Measurements from ENCODE around the gene ABCA8. TPM values are rescaled to one million over a fixed set of nuclear protein-coding genes. Genes with fewer than 3 reads are reported as not detected.
"Not testable (repeated sequence)": the region's sequence is repeated elsewhere in the genome, so short reads cannot be mapped to it uniquely, and the experiment has no call there.

ABCA8 gene
- total RNA-seq, 4 donors from 2014 or later: 43.6 to 76.6 (median 64.2) TPM

DNA sequence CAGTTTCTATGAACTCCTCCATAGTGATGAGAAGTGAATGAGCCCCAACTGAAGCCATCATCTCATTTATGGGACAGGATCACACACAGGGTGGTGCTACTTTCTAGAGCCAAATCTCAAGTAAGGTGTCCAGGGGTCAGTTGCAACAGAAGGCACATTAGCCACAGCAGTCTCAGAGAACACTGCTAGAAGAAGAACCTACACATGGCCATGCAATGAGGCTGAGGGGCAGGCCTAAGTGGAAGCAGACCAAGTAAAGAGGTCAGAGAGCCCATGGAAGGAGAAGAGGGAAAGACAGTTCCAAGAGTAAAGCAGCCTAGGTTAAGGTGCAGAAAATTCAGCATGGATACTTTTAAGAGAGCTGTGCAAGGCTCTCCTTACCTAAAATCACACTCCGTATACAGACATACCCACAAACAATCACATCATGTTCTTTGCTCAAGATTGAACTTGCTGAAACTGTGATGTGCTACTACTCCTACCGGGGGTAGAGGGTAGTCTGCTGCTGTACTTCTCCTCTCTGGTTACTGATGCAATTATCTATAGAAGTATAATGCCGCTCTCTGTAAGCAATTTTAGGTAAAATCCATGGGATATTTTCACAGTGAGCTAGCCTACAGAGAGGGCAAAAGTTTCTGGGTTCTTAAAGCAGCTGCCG, 1.7 kb downstream of the ABCA8 start:
- TF ChIP-seq POLR2A (IDR thresholded peaks at IDR 0.05; ENCODE audit: low read depth): no peak
- TF ChIP-seq EP300 (IDR thresholded peaks at IDR 0.05): no peak
- TF ChIP-seq, protein P1, sequence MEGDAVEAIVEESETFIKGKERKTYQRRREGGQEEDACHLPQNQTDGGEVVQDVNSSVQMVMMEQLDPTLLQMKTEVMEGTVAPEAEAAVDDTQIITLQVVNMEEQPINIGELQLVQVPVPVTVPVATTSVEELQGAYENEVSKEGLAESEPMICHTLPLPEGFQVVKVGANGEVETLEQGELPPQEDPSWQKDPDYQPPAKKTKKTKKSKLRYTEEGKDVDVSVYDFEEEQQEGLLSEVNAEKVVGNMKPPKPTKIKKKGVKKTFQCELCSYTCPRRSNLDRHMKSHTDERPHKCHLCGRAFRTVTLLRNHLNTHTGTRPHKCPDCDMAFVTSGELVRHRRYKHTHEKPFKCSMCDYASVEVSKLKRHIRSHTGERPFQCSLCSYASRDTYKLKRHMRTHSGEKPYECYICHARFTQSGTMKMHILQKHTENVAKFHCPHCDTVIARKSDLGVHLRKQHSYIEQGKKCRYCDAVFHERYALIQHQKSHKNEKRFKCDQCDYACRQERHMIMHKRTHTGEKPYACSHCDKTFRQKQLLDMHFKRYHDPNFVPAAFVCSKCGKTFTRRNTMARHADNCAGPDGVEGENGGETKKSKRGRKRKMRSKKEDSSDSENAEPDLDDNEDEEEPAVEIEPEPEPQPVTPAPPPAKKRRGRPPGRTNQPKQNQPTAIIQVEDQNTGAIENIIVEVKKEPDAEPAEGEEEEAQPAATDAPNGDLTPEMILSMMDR (IDR thresholded peaks at IDR 0.05): no peak
- no peak for TF ChIP-seq POLR2AphosphoS5 (IDR thresholded peaks at IDR 0.05)
- WGBS: 92% methylated on average over 4 of the region's 4 CpGs
- intact Hi-C loops (cut with DNase I): no loop called here
- DNase-seq (ENCODE audit: extremely low spot score): no peak
- H3K4me3 ChIP-seq: peak overlapping the region; percentile 36 to 52 (median 40)
- no peaks in the 10 kb centered on the region for H3K27me3 ChIP-seq
- H3K36me3 ChIP-seq: no peaks in the 10 kb centered on the region
- no peaks in the 10 kb centered on the region for H3K9me3 ChIP-seq
- peak overlapping the region in 1 of 4 donors; percentile 53 for H3K27ac ChIP-seq (replicated peaks in 1 of 4)
- no peaks in the 10 kb centered on the region for H3K4me1 ChIP-seq

DNA sequence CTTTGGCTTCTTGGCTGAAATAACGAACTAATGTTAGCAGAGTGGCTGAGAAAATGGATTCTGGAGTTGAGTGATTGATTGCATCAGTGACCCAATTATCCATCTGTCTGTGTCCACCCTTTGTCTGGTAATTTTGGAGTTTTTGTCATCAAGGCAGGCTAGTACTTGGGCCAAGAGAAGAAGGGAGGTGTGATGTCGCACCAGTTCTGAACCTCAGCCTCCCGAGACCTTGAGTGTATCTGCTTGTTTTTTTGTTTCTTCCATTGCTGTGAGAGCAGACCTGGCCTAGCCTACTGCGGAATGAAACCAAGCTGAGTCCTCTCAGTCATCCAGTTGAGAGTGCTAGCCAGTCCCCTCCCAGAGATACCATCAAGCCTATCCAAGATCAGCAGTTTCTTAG, 4.5 kb downstream of the ABCA8 start:
- Histone ChIP-seq H3K27ac (replicated peaks in 1 of 4) (peak overlapping the region in 1 of 4 donors; percentile 23), H3K27me3 (no peaks in the 10 kb centered on the region), H3K36me3 (no peaks in the 10 kb centered on the region), H3K4me1 (no peaks in the 10 kb centered on the region), H3K4me3 (no peak overlapping the region), H3K9me3 (no peaks in the 10 kb centered on the region)
- WGBS: 77% methylated on average over 4 of the region's 4 CpGs
- intact Hi-C loops (cut with DNase I): no loop called here
- no peak for DNase-seq (ENCODE audit: extremely low spot score)
- TF ChIP-seq EP300 (IDR thresholded peaks at IDR 0.05) (no peak), POLR2A (IDR thresholded peaks at IDR 0.05; ENCODE audit: low read depth) (no peak), POLR2AphosphoS5 (IDR thresholded peaks at IDR 0.05) (no peak)
- TF ChIP-seq, protein P1 (IDR thresholded peaks at IDR 0.05): no peak

DNA sequence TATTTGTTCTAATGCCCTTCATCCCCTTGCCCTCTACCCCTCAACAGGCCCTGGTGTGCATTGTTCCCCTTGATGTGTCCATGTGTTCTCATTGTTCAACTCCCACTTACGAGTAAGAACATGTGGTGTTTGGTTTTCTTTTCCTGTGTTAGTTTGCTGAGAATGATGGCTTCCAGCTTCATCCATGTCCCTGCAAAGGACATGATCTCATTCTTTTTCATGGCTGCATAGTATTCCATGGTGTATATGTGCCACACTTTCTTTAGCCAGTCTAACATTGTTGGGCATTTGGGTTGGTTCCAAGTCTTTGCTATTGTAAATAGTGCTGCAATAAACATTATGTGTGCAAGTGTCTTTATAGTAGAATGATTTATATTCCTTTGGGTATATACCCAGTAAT, 7.3 kb downstream of the ABCA8 start:
- H3K27me3 ChIP-seq; H3K9me3 ChIP-seq; H3K4me1 ChIP-seq; H3K36me3 ChIP-seq; intact Hi-C loops (cut with DNase I); H3K4me3 ChIP-seq; DNase-seq (ENCODE audit: extremely low spot score); H3K27ac ChIP-seq (replicated peaks in 1 of 4): not testable (repeated sequence)
- 87% methylated on average over 1 of the region's 1 CpG for WGBS

DNA sequence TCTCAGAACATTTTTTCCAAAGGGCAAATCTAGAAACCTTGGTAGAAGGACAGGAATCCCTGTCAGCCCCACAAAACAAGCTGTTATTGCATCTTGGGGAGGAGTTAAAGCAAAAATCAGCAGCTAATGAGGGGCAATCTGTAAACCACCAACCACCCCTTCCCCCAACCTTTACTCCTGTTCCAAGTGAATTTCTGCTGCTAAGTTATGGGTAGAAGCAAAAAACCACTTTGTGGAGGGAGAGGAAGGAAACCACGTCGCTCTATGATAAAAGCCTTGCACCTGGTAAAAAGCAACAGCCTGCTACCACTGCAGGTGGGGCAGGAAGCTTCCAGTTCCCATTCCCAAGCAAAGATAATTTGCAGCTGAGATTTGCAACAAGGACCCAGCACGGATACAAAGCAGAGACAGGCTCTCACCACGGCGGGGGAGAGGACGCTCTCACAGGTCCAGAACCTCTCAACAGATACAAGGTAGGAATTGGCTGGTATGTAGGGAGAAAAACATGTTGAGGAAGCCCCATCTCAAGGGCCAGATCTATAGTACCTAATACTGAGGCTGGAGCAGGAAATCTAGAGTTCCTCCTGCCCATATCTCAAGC, 10.7 kb downstream of the ABCA8 start:
- Histone ChIP-seq H3K27me3 (no peaks in the 10 kb centered on the region), H3K4me3 (no peak overlapping the region), H3K27ac (replicated peaks in 1 of 4) (no peak overlapping the region), H3K36me3 (peaks cover 0 to 10% (median 0%) of the 10 kb centered on the region in 4 donors), H3K9me3 (no peaks in the 10 kb centered on the region), H3K4me1 (no peaks in the 10 kb centered on the region)
- DNase-seq (ENCODE audit: extremely low spot score): no peak
- TF ChIP-seq POLR2AphosphoS5 (IDR thresholded peaks at IDR 0.05) (no peak), POLR2A (IDR thresholded peaks at IDR 0.05; ENCODE audit: low read depth) (no peak), EP300 (IDR thresholded peaks at IDR 0.05) (no peak)
- TF ChIP-seq, protein P1 (IDR thresholded peaks at IDR 0.05): no peak
- intact Hi-C loops (cut with DNase I): no loop called here
- 72% methylated on average over 6 of the region's 6 CpGs for WGBS

DNA sequence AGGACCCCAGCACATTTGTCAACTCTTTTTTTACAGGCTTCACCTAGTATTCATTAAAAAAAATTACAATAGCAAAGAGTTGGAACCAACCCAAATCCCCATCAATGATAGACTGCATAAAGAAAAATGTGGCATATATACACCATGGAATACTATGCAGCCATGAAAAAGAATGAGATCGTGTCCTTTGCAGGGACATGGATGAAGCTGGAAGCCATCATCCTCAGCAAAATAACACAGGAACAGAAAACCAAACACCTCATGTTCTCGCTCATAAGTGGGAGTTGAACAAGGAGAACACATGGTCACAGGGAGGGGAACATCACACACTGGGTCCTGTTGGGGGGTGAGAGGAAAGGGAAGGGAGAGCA, 11.4 kb downstream of the ABCA8 start:
- H3K27ac ChIP-seq (replicated peaks in 1 of 4); intact Hi-C loops (cut with DNase I); H3K27me3 ChIP-seq; H3K9me3 ChIP-seq; DNase-seq (ENCODE audit: extremely low spot score); H3K4me3 ChIP-seq; H3K4me1 ChIP-seq: not testable (repeated sequence)
- 95% methylated on average over 2 of the region's 2 CpGs for WGBS
- H3K36me3 ChIP-seq: peaks cover 0 to 15% (median 0%) of the 10 kb centered on the region in 4 donors
